HG03520 (cell line): ENCODE results near the gene HBB.
A peak's percentile ranks its signal among the peaks of the same experiment; 100 is the strongest.

Experiments
- ATAC-seq: cut with Tn5 transposase; IDR thresholded peaks from one replicate; pipeline ENCODE4 v1.9.1; 2021; ENCODE audit warnings: mild to moderate bottlenecking, moderate library complexity; ENCODE audit not compliant: unreplicated experiment

The HBB gene

DNA sequence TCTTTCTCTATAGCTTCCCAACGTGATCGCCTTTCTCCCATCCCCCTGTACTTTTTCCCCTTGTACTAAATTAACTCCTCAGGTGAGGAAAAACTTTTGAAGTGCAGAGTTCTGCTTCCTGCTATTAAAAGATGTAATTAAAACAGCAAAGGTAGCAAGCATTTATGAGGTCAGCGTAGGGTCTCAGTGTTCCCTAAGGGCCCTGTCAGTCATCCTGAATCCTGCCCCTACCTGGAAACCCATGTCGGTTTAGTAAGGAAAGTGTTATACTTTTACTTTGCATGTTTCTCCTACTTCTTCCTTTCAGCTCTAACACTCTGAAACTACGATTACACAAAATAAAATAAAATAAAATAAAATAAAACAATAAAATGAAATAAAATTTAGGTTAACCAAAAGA, 1.3 kb upstream of the HBB start:
- ATAC-seq = no peak

DNA sequence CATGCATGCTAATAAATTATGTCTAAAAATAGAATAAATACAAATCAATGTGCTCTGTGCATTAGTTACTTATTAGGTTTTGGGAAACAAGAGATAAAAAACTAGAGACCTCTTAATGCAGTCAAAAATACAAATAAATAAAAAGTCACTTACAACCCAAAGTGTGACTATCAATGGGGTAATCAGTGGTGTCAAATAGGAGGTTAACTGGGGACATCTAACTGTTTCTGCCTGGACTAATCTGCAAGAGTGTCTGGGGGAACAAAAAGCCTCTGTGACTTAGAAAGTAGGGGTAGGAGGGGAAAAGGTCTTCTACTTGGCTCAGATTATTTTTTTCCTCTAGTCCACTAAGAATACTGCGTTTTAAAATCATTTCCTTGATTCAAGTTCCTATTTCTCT, 810 bp upstream of the HBB start:
- ATAC-seq = no peak

DNA sequence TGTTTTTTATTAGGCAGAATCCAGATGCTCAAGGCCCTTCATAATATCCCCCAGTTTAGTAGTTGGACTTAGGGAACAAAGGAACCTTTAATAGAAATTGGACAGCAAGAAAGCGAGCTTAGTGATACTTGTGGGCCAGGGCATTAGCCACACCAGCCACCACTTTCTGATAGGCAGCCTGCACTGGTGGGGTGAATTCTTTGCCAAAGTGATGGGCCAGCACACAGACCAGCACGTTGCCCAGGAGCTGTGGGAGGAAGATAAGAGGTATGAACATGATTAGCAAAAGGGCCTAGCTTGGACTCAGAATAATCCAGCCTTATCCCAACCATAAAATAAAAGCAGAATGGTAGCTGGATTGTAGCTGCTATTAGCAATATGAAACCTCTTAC, 1.4 kb downstream of the HBB start:
- ATAC-seq = no peak

DNA sequence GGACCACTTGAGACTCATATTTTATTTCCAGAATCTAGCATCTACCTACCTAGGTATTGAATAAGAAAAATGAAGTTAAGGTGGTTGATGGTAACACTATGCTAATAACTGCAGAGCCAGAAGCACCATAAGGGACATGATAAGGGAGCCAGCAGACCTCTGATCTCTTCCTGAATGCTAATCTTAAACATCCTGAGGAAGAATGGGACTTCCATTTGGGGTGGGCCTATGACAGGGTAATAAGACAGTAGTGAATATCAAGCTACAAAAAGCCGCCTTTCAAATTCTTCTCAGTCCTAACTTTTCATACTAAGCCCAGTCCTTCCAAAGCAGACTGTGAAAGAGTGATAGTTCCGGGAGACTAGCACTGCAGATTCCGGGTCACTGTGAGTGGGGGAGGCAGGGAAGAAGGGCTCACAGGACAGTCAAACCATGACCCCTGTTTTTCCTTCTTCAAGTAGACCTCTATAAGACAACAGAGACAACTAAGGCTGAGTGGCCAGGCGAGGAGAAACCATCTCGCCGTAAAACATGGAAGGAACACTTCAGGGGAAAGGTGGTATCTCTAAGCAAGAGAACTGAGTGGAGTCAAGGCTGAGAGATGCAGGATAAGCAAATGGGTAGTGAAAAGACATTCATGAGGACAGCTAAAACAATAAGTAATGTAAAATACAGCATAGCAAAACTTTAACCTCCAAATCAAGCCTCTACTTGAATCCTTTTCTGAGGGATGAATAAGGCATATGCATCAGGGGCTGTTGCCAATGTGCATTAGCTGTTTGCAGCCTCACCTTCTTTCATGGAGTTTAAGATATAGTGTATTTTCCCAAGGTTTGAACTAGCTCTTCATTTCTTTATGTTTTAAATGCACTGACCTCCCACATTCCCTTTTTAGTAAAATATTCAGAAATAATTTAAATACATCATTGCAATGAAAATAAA, 2.1 kb downstream of the HBB start:
- ATAC-seq = no peak

DNA sequence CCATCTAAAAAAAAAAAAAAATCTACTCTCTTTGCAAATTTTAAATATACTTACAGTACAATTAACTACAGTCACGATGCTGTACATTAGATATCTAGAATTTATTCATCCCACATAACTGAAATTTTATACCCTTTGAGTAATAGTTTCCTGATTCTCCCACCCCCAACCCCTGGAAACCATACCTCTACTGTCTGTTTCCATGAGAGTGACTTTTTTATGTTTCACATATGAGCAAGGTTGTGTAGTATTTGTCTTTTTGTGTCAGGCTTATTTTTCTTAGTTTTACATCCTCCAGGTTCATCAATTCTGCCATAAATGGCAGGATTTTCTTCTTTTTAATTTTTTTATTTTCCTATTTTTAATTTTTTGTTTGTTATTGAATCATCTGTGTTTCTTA, 3.2 kb downstream of the HBB start:
- no peak for ATAC-seq

DNA sequence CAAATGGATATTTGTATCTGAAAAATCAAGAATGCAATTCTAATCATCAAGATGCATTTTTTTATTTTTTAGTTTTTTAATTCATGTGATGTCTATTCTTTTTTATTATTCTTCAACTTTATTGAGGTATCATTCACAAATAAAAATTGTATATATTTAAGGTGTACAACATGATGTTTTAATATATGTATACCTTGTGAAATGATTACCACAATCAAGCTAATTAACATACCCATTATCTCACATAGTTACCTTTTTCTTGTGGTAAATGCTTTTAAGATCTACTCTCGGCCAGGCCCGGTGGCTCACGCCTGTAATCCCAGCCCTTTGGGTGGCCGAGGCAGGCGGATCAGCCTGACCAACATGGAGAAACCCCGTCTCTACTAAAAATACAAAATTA, 3.7 kb downstream of the HBB start:
- ATAC-seq = no peak

DNA sequence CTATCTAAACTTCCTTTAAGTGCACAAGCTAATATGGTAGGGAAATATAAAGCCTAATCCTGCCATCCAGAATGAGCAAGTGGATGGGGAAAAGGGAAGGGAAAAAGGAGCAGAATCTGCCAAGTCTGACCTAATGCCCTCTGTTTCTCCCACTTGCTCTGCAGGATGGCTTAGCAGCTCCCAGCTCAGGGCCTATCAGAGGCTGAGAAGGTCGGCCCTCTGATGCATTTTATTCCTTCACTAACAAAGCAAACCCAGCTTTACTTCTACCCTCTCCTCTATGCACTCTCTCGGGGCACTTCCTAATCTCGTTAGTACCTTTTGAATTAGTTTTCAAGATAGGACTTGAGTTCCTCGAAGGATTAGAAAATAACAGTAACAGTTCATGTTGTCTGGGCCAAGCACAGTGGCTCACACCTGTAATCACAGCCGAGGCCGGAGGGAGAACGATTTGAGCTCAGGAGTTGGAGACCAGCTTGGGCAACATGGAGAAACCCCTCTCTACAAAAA, 16.4 kb downstream of the HBB start:
- no peak for ATAC-seq

DNA sequence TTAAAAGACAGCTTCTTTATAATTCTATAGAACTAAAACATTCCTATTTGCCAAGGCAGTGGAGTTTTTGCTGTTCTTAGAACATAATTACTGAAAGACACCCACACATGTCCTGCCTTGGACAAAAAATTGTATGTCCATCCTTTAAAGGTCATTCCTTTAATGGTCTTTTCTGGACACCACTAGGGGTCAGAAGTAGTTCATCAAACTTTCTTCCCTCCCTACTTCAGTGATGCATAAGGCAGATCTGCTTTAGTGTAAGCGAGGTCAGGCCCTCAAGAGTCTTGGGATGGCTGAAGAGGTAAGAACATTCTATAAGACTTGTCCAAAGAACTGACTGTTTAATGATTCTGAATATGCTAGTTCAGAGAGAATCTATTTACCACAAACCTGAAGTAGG, 22.1 kb downstream of the HBB start:
- peak; percentile 72 for ATAC-seq

DNA sequence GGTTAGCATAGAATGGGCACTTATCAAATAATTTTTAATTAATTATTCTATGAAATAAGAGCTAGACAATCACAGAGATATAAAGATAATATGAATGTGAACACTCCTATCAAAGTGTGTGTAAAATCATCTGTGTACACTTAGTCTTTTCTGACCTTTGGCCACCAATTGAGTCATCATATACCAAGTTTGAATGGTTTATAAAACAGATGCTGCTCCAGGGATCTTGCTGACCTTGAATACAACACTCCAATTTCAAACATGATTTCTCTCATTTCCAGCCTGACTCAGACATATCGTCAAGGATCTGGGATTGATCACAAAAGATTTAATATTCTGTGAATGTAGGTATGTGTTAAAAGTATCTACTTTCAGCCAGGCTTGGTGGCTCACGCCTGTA, 23.5 kb downstream of the HBB start:
- no peak for ATAC-seq

DNA sequence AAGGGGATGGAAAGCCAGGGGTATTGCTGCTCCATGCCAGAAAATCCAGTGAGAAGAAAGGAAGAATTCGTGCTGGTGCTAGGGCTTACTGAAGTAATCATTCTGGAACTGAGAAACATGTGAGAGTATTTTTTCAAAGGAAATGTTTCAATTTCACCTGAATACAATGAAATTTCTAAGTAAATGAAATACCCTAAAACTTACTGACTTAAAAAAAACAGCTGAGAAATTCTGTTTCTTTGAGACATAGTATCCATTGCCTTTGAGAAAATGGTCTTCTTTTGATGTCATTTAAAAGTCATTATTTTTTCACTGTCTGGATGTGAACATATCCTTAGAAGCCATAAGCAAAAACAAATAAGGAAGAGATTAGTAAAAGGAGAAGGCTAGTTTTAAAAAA, 26.3 kb downstream of the HBB start, which contains the start of gene OR51V1:
TSS of gene OR51V1 (minus strand) at position 101 of the 400 bp plus-strand sequence. CDS start at position 101, 0 bp downstream.
- ATAC-seq = no peak

DNA sequence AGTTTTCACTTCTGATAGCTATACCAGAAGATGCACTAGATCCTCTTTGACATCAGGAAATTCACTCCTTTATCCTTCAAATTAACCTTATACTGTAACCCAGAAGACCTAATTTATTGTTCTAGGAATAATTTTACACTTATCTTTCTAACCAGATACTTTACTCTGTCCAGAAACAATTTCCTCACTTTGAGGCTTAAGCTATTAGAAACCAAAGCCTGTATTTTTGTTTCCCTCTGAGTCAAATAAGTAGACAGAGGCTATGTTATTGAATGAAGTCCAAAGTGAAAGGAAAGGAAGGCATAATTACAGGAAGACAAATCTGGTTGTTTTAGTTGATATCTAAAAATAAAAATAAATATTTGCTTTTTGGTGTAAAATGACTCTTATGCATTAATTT, 28.6 kb downstream of the HBB start:
- no peak for ATAC-seq

DNA sequence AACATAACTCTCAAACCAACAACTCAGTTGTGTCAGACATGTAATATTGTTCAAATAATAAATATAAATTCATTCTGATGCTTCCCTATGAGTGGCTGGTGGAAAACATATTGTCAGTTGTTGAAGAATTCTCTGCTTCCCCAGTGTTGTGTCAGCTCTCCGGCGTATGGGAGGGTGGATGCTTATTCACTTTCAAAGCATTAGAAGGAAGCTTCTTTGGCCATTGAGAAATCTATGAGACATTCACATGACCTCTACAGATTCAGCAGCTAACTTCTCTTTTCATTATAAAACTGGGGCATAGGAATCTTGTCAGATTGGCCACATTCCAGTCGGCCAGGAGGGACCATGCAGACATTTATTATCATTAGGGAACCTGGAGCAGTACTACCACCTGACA, 29.3 kb downstream of the HBB start:
- ATAC-seq = no peak

DNA sequence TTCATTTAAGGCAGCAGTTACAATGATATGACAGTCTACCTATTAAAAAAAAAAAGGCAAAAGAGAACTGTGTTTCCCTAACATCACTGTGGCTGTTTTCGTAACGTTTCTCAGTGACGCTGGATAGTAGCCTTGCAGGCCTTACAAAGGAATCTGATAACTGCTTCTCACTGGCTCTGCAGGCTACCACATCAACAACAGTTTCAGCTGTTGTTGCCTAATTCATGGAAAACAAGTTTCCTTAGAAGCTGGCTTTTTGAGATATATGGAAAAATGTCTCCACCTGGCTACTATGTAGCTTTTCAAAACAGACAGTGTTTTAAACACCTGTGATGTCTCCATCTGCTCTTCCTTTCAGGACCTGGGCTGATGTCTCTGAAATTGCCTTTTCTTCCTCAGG, 30.1 kb downstream of the HBB start:
- ATAC-seq = no peak

DNA sequence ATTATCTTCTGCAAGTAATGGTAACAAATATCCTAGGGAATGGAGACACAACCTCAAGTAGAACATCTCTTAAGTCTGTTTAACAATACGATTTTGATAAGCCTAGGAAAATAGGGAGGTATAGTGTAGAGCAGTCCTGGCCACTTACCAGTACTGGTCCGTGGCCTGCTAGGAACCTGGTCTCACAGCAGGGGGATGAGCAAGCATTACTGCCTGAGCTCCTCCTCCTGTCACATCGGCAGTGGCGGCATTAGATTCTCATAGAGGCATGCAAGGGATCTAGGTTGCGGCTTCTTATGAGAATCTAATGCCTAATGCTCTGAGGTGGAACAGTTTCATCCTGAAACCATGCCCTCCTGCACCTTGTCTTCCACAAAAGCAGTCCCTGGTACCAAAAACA, 30.8 kb downstream of the HBB start:
- no peak for ATAC-seq

DNA sequence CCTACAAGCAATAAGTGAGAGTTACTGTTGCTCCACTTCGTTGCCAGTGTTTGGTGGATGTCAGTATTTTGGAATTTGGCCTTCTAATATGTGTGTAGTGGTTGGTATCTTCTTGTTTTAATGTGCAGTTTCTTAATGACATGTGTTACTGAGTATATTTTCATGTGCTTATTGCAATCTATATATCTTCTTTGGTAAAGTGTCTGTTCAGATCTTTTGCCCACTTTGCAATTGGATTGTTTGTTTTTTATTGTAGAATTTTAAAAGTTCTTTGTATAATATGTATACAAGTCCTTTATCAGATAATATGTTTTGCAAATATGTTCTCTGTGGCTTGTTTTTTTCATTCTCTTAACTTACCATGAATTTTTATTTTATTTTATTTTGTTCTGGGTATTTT, 34.1 kb downstream of the HBB start:
- no peak for ATAC-seq

DNA sequence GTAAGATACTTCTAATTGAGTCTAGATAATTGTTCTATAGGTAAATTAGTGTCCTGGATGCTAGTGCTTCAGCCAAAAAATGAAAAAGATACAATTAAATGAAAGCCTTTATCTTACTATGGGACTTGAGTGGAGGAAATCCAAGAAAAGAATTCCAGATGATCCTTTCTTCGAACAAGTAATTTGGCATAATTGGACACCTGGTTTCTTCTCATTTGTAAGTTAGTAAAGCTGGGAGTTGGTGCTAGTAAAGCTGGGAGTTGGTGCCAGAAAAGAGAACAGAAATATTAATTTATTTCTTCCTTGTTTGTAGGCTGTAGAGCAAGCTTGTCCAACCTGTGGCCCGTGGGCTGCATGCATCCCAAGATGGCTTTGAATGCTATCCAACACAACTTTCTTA, 38.7 kb downstream of the HBB start:
- ATAC-seq = no peak

DNA sequence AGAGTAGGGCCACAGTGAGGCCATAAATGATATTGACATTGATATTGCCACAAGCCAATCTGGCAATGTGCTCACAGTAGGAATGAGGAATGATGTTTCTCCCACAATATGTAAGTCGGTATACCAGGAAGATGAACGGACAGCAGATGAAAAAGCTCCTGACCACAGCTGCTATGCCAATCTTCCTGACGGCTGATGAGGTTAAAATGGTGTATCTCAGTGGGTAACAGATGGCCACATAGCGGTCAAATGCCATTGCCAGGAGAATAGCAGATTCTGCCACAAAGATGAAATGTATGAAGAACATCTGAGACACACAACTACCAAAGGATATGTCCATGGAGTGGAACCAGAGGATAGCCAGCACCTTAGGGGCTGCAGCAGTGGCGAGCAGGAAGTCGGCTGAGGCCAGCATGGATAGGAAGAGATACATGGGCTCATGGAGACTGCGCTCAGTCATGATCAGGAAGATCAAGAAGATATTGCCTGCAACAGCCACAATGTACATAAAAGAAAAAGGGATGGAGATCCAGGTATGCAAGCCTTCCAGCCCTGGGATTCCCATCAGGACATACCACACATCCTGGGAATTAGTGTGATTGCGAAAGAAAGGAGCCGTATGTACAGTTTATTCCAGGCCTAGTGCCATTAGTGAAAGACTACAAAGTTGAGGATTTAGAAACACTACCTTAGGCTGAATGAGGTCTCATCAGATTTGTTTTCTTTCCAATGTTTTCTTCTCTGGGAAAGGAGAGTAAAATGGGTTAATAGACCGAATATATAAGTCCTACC, 48.6 kb downstream of the HBB start:
- ATAC-seq = no peak
